Measurements from ENCODE around the gene BRD3OS.

Gene BRD3OS

GRCh38 chr9:134007150-134007549, 18.1 kb upstream of the BRD3OS start:
- DNase-seq = no peak

GRCh38 chr9:134007571-134007970, 17.7 kb upstream of the BRD3OS start:
- DNase-seq = no peak

GRCh38 chr9:134010310-134011173, 14.7 kb upstream of the BRD3OS start:
- DNase-seq = no peak

GRCh38 chr9:134011401-134011800, 13.9 kb upstream of the BRD3OS start:
- DNase-seq = no peak

- DNase-seq = no peak
Measured at GRCh38 chr9:134014946-134015345, 10.3 kb upstream of the BRD3OS start.

- DNase-seq = no peak
Measured at GRCh38 chr9:134024214-134024792, 978 bp upstream of the BRD3OS start.

GRCh38 chr9:134025606-134026541, 593 bp downstream of the BRD3OS start:
- no peak for DNase-seq

GRCh38 chr9:134026581-134026980, 1.3 kb downstream of the BRD3OS start:
- no peak for DNase-seq

GRCh38 chr9:134026981-134027380, 1.7 kb downstream of the BRD3OS start:
- no peak for DNase-seq

GRCh38 chr9:134027561-134027960, 2.3 kb downstream of the BRD3OS start:
- DNase-seq = no peak

GRCh38 chr9:134028076-134028475, 2.8 kb downstream of the BRD3OS start:
- no peak for DNase-seq

- DNase-seq = no peak
Measured at GRCh38 chr9:134028575-134029247, 3.4 kb downstream of the BRD3OS start.

- no peak for DNase-seq
Measured at GRCh38 chr9:134029248-134030226, 4.3 kb downstream of the BRD3OS start.

- DNase-seq = no peak
Measured at GRCh38 chr9:134030821-134031470, 5.7 kb downstream of the BRD3OS start.

GRCh38 chr9:134031783-134032182, 6.5 kb downstream of the BRD3OS start:
- no peak for DNase-seq

- no peak for DNase-seq
Measured at GRCh38 chr9:134032456-134033222, 7.4 kb downstream of the BRD3OS start.

GRCh38 chr9:134033516-134034214, 8.4 kb downstream of the BRD3OS start:
- DNase-seq = no peak

GRCh38 chr9:134034215-134035040, 9.1 kb downstream of the BRD3OS start:
- DNase-seq = no peak

All from SIG-M5 (cell line).